Measurements from ENCODE around the gene MGAM2. TPM values are rescaled to one million over a fixed set of nuclear protein-coding genes. Genes with fewer than 3 reads are reported as not detected.

MGAM2 gene
- polyA plus RNA-seq, 1 donor = 0.04 TPM

- DNase-seq = no peak
Measured at GRCh38 chr7:142123184-142123583, 11.7 kb downstream of the MGAM2 start.

- no peak for DNase-seq
Measured at GRCh38 chr7:142125256-142125955, 13.9 kb downstream of the MGAM2 start.

- no peak for DNase-seq
Measured at GRCh38 chr7:142130267-142130666, 18.7 kb downstream of the MGAM2 start.

- no peak for DNase-seq
Measured at GRCh38 chr7:142131439-142132185, 20.1 kb downstream of the MGAM2 start.

- DNase-seq = no peak
Measured at GRCh38 chr7:142133731-142134148, 22.2 kb downstream of the MGAM2 start.

GRCh38 chr7:142134909-142135308 lies 23.4 kb downstream of the MGAM2 start:
- no peak for DNase-seq

GRCh38 chr7:142138996-142139395 lies 27.5 kb downstream of the MGAM2 start:
- DNase-seq = no peak

GRCh38 chr7:142139597-142140400 lies 28.3 kb downstream of the MGAM2 start:
- DNase-seq = no peak

- DNase-seq = no peak
Measured at GRCh38 chr7:142140401-142140959, 29.0 kb downstream of the MGAM2 start.

GRCh38 chr7:142142702-142143101 lies 31.2 kb downstream of the MGAM2 start:
- DNase-seq = no peak

- no peak for DNase-seq
Measured at GRCh38 chr7:142146124-142146523, 34.6 kb downstream of the MGAM2 start.

- DNase-seq = no peak
Measured at GRCh38 chr7:142150356-142150755, 38.8 kb downstream of the MGAM2 start.

GRCh38 chr7:142150869-142151268 lies 39.4 kb downstream of the MGAM2 start:
- DNase-seq = no peak

- DNase-seq = no peak
Measured at GRCh38 chr7:142152076-142152475, 40.6 kb downstream of the MGAM2 start.

GRCh38 chr7:142153400-142153799 lies 41.9 kb downstream of the MGAM2 start:
- no peak for DNase-seq

GRCh38 chr7:142158736-142159496 lies 47.4 kb downstream of the MGAM2 start:
- no peak for DNase-seq

- no peak for DNase-seq
Measured at GRCh38 chr7:142161921-142162320, 50.4 kb downstream of the MGAM2 start.

- DNase-seq = no peak
Measured at GRCh38 chr7:142168746-142169145, 57.2 kb downstream of the MGAM2 start.

GRCh38 chr7:142172932-142173331 lies 61.4 kb downstream of the MGAM2 start:
- no peak for DNase-seq

- no peak for DNase-seq
Measured at GRCh38 chr7:142174441-142174840, 62.9 kb downstream of the MGAM2 start.

GRCh38 chr7:142175594-142175993 lies 64.1 kb downstream of the MGAM2 start:
- DNase-seq = no peak

- DNase-seq = no peak
Measured at GRCh38 chr7:142176901-142177300, 65.4 kb downstream of the MGAM2 start.
